A673 (cell line): Measurements from ENCODE around the gene ADAMTS8. TPM values are rescaled to one million over a fixed set of nuclear protein-coding genes. Genes with fewer than 3 reads are reported as not detected.

ENCODE experiments used
- BruUV-seq: library from RNA; stranded (reverse); fragments of 400-500 nt; replicated peaks from 2 replicates; lab custom pipeline; 2021; lab: Mats Ljungman, UMichigan
- CTCF ChIA-PET: fragments of 300-600 bp; sonication (Branson Sonifier 250); formaldehyde crosslinking; loops from one replicate; lab custom pipeline; 2022; ENCODE audit warnings: antibody characterized with exemption; lab: Charles Lee
- POLR2A ChIA-PET: fragments of 300-600 bp; sonication (Branson Sonifier 250); formaldehyde crosslinking; loops from one replicate; lab custom pipeline; 2022; ENCODE audit warnings: antibody characterized with exemption; ENCODE audit not compliant: low non-redundant PET; lab: Charles Lee
- DNase-seq: peaks from one replicate; pipeline ENCODE4 v3.0.0-alpha.2; 2015; ENCODE audit warnings: low spot score
- H3K27ac ChIP-seq: fragments of 200-600 bp; sonication (generic); 2 replicates; pipeline ENCODE4 v1.5.1; 2016; ENCODE audit warnings: mixed run types, low read depth, mild to moderate bottlenecking, mixed read lengths, antibody characterized with exemption, low read length; ENCODE audit not compliant: poor library complexity, severe bottlenecking
- H3K27me3 ChIP-seq: fragments of 200-600 bp; sonication (generic); replicated peaks from 2 replicates; pipeline ENCODE4 v1.6.1; 2017; ENCODE audit warnings: mixed run types, low read depth, mild to moderate bottlenecking, mixed read lengths, antibody characterized with exemption, low read length; ENCODE audit not compliant: insufficient read depth, poor library complexity
- H3K36me3 ChIP-seq: fragments of 200-600 bp; sonication (generic); 2 replicates; pipeline ENCODE4 v1.6.1; 2016; ENCODE audit warnings: mixed run types, mild to moderate bottlenecking, mixed read lengths, antibody characterized with exemption, low read length; ENCODE audit not compliant: insufficient read depth, poor library complexity, severe bottlenecking
- H3K4me1 ChIP-seq: fragments of 200-600 bp; sonication (generic); 2 replicates; pipeline ENCODE4 v1.6.1; 2017; ENCODE audit warnings: mixed run types, mild to moderate bottlenecking, mixed read lengths, antibody characterized with exemption, low read length; ENCODE audit not compliant: insufficient read depth, poor library complexity, severe bottlenecking
- H3K4me3 ChIP-seq: fragments of 200-600 bp; sonication (generic); 2 replicates; pipeline ENCODE4 v1.5.1; 2016; ENCODE audit warnings: low read depth, mixed run types, mild to moderate bottlenecking, mixed read lengths, low read length; ENCODE audit not compliant: poor library complexity, severe bottlenecking
- H3K9me3 ChIP-seq: fragments of 200-600 bp; sonication (generic); 2 replicates; pipeline ENCODE4 v1.6.1; 2016; ENCODE audit warnings: mixed run types, low read depth, mild to moderate bottlenecking, mixed read lengths, antibody characterized with exemption, low read length; ENCODE audit not compliant: poor library complexity, severe bottlenecking
- CTCF ChIP-seq: fragments of 300-800, 200-600 bp; sonication (generic); conservative IDR thresholded peaks from 2 replicates; pipeline ENCODE4 v1.5.1; 2017; ENCODE audit warnings: low read depth, mild to moderate bottlenecking, antibody characterized with exemption, low read length, moderate library complexity, mixed read lengths
- EZH2 ChIP-seq: fragments of 200-600 bp; sonication (generic); IDR thresholded peaks from 2 replicates; pipeline ENCODE4 v1.6.1; 2017; ENCODE audit warnings: borderline replicate concordance, low read depth, mild to moderate bottlenecking, mixed read lengths, antibody characterized with exemption, low read length; ENCODE audit not compliant: poor library complexity, severe bottlenecking
- intact Hi-C: fragments of 100-400 bp; cut with micrococcal nuclease; formaldehyde crosslinking; loops from one replicate; pipeline ENCODE4 v1.10.0; 2022; ENCODE audit not compliant: unreplicated experiment
- total RNA-seq: library from RNA; stranded (reverse); gene quantifications from 2 replicates; pipeline ENCODE4 v1.2.3, GENCODE V29; 2021

ADAMTS8 gene
- total RNA-seq, 1 experiment from 2014 or later = not detected

GRCh38 chr11:130380778-130381177, 47.6 kb downstream of the ADAMTS8 start:
- DNase-seq = no peak
- no peak overlapping the region for H3K4me3 ChIP-seq
- no peaks in the 10 kb centered on the region for H3K27me3 ChIP-seq
- no peak overlapping the region for H3K27ac ChIP-seq
- TF ChIP-seq EZH2 = no peak
- no peak for TF ChIP-seq CTCF
- CTCF ChIA-PET = interaction anchor here (0.8 kb wide), 1 partner anchor 168 kb away, joined by 3 read pairs; no protein-coding TSS in a partner anchor
- POLR2A ChIA-PET = no interaction called here
- no peaks in the 10 kb centered on the region for H3K9me3 ChIP-seq
- intact Hi-C loops = no loop called here
- BruUV-seq = no TSS peak
- no peaks in the 10 kb centered on the region for H3K36me3 ChIP-seq
- no peaks in the 10 kb centered on the region for H3K4me1 ChIP-seq

GRCh38 chr11:130379276-130379675, 49.1 kb downstream of the ADAMTS8 start:
- DNase-seq = no peak
- intact Hi-C loops = no loop called here
- no peaks in the 10 kb centered on the region for H3K36me3 ChIP-seq
- no peak for TF ChIP-seq CTCF
- no peaks in the 10 kb centered on the region for H3K9me3 ChIP-seq
- no peak overlapping the region for H3K27ac ChIP-seq
- BruUV-seq = no TSS peak
- H3K4me3 ChIP-seq = no peak overlapping the region
- H3K4me1 ChIP-seq = no peaks in the 10 kb centered on the region
- POLR2A ChIA-PET = no interaction called here
- no peaks in the 10 kb centered on the region for H3K27me3 ChIP-seq
- CTCF ChIA-PET = no interaction called here

- no peaks in the 10 kb centered on the region for H3K9me3 ChIP-seq
- ChIA-PET POLR2A (no interaction called here), CTCF (interaction anchor here (0.8 kb wide), 1 partner anchor 158 kb away, joined by 4 read pairs; no protein-coding TSS in a partner anchor)
- no peaks in the 10 kb centered on the region for H3K4me1 ChIP-seq
- TF ChIP-seq CTCF = no peak
- TF ChIP-seq EZH2 = no peak
- intact Hi-C loops = no loop called here
- BruUV-seq = no TSS peak
- H3K4me3 ChIP-seq = no peak overlapping the region
- H3K27ac ChIP-seq = no peak overlapping the region
- H3K27me3 ChIP-seq = peaks cover 15% of the 10 kb centered on the region
- DNase-seq = no peak
- no peaks in the 10 kb centered on the region for H3K36me3 ChIP-seq
Observed at GRCh38 chr11:130370845-130371590, 57.4 kb downstream of the ADAMTS8 start.
